A172 (cell line): Measurements from ENCODE around the gene CALR3. TPM values are rescaled to one million over a fixed set of nuclear protein-coding genes. Genes with fewer than 3 reads are reported as not detected.
"Not testable (repeated sequence)": the region's sequence is repeated elsewhere in the genome, so short reads cannot be mapped to it uniquely, and the experiment has no call there.

ENCODE experiments used
- DNase-seq: peaks from one replicate; pipeline ENCODE4 v3.0.0-alpha.2; 2015; ENCODE audit warnings: low spot score
- total RNA-seq: library from RNA; depleted of rRNA; stranded (reverse); fragments of >200 nt; shearing (Covaris generic); gene quantifications from 2 replicates; pipeline ENCODE4 v1.2.3, GENCODE V29; 2014; rRNA removed

CALR3 gene, protein sequence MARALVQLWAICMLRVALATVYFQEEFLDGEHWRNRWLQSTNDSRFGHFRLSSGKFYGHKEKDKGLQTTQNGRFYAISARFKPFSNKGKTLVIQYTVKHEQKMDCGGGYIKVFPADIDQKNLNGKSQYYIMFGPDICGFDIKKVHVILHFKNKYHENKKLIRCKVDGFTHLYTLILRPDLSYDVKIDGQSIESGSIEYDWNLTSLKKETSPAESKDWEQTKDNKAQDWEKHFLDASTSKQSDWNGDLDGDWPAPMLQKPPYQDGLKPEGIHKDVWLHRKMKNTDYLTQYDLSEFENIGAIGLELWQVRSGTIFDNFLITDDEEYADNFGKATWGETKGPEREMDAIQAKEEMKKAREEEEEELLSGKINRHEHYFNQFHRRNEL
- total RNA-seq: not detected in 2 replicates

DNA sequence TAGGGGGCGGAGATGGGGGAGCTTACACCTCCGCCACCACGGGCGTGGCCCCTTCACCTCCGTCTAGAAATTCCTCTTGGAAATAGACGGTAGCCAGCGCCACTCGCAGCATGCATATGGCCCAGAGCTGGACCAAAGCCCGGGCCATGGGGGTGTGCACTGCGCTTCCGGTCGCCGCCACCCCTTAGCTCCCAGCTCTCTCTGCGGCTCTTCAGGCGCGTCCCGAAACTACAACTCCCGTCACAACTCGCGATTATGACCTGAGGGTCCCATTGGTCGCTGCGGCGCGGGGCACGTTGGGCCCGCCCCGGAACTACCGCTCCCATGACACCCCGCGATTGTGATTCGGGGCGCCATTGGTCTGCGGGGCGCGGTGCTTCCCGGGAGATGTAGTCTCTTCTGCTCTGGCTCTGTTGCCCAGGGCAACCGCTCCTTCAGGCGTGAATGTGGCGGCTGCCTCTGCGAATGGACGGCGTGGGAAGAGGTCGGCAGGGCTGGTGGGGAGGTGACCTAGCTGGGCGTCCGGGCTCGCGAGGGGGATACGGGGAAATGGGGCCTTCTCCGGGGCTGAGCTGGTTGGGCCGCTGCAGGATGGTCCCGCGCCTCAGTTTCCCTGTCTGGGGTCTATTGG is at the start of gene CALR3, which contains the start of gene C19orf44:
TSS of gene CALR3 (minus strand) at position 186 of the 631 bp plus-strand sequence. CDS start at position 148, 38 bp downstream.
TSS of gene C19orf44 (plus strand) at position 413 of the 631 bp plus-strand sequence. CDS start 4,399 bp downstream, outside the sequence.
- DNase-seq: peak; percentile 98

DNA sequence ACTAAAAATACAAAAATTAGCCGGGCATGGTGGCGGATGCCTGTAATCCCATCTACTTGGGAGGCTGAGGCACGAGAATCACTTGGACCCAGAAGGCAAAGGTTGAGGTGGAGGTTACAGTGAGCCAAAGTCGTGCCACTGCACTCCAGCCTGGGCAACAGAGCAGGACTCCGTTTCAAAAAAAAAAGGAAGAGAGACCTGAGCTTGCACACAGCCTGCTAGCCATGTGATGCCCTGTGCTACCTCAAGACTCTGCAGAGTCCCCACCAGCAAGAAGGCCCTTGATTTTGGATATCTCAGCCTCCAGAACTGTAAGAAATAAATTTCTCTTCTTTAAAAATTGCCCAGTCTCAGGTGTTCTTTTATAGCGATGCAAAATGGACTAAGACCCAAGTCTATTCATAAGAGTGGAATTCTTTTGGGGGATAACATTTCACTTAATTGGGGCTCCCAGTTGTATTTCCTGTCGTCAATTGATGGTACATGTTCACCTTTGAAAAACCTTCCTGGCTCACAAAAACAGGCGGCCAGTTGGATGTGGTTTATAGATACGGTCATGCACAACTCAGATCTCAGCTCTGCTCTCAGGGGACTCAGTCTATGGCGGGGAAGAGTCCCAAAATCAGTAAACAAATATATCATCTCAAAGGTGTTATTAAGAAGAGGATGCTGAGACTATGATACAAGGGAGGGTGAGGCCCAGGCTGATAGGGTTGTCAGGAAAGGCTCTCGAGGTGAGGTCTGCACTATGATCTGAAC is 48.7 kb upstream of the CALR3 start:
- DNase-seq: no peak

- DNase-seq: not testable (repeated sequence)
Observed at GRCh38 chr19:16543734-16544133, 47.8 kb upstream of the CALR3 start.

GRCh38 chr19:16542910-16543472 is 47.0 kb upstream of the CALR3 start:
- peak; percentile 17 for DNase-seq

GRCh38 chr19:16542045-16542909 is 46.3 kb upstream of the CALR3 start, which contains the start of gene CHERP:
CHERP (minus strand) TSS chr19:16542437; CDS start chr19:16542378, 59 bp downstream.
- DNase-seq: peak; percentile 88

GRCh38 chr19:16541526-16542044 is 45.6 kb upstream of the CALR3 start:
- peak; percentile 14 for DNase-seq

- DNase-seq: no peak
Observed at GRCh38 chr19:16540948-16541347, 45.0 kb upstream of the CALR3 start.

DNA sequence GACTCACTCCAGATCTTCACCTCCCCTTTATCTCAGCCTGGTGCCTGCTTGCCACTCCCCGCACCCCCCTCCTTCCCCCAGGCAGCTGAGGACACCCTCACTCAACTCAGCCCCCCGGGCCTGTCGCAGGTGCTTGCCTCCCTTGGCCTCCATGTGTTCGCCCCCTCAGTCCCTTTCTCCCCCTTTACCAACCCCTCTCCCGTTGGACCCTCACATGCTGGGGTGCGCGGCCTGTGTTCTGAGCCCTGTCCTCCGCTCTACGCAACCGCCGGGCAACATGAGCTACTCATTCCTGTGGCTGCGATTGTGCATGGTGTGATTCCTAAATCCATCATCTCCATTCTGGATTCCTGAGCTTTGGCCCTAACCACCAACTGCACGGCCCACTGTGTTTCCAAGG is 41.1 kb upstream of the CALR3 start:
- no peak for DNase-seq

GRCh38 chr19:16536130-16536529 is 40.2 kb upstream of the CALR3 start:
- DNase-seq: no peak

- no peak for DNase-seq
Observed at GRCh38 chr19:16535381-16535780, 39.4 kb upstream of the CALR3 start.

- DNase-seq: no peak
Observed at GRCh38 chr19:16532440-16533234, 36.7 kb upstream of the CALR3 start.

DNA sequence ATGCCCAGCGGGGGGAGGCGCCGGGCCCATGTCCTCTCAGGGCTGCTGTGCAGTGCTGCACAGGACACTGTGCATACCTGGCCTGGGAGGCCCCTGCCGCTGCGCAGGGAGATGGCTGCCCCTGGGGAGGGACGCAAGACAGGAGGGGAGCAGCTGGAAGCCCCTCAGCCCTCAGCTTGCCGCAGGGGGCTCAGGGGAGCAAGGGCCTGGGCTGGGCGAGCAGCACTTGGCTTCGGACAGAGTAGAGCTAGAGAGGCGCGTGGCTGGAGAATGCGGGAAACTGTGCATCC is 35.4 kb upstream of the CALR3 start:
- DNase-seq: no peak

DNA sequence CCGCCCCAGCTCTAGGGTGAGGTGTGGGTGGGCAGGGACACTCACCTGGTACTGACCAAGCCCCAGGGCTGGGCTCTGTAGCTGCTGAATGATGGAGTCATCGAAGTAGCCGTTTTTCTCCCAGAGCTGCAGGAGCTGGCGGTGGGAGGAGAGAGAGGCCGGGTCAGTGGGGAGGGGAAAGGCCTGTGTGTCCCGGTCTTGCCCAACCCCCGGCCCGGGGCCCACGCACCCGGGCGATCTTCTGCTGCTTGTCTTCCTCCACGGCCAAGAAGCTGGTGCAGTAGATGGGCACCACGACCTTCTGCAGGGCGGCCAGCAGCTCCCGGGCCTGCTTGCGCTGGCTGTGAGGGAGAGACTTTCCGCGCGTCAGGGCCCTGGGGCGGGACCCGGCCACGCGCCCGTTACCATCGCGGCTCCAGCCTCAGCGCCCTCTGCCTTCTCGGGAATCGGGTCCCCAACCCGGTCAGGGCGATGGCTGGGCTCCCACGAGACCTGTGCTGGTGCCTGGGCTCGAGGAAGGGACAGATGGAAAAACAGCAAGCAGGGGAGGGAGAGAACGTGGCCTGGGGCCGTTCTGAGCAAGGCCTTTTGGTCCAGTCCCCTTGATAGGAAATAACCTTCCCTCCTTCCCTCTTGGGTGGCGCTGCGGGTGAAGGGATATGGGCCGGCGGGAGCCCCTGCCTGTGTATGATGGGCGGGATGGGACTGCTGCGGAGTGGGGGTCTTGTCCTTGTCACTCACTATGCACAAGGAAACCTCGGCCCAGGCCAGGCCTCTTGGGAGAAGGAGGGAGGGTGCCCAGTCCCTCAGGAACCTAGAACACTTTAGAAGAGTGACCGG is 34.8 kb upstream of the CALR3 start:
- no peak for DNase-seq

DNA sequence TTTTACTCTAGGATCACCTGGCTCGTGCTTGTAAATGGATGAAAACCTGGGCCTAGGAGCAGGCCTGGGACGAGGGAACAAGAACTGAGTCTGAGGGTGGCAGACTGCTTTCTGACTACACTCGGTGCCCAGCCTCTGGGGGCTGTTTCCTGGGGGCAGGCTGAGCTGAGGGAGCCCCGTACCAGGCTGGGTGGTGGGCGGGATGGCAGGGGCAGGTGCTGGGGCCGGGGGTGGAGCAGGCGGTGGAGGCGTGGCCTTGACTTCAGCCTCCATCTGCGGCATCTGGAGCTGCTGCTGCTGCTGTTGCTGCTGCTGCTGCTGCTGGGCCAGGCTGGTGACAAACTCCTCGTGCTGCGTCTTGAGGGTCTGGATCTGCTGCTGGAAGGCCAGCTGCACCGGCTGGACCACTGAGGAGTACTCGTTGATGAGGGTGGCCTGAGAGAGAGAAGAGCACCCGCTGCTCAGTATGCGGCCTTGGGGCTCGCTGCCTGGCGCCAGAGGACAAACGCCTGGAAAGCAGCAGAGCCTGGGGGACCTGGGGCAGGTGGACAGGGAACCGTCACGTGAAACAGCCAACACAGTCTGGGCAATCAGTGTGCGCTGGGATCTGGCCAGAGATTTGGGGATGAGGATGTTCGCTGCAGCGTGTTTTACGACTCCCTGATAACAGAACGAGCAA is 33.6 kb upstream of the CALR3 start:
- DNase-seq: no peak

DNA sequence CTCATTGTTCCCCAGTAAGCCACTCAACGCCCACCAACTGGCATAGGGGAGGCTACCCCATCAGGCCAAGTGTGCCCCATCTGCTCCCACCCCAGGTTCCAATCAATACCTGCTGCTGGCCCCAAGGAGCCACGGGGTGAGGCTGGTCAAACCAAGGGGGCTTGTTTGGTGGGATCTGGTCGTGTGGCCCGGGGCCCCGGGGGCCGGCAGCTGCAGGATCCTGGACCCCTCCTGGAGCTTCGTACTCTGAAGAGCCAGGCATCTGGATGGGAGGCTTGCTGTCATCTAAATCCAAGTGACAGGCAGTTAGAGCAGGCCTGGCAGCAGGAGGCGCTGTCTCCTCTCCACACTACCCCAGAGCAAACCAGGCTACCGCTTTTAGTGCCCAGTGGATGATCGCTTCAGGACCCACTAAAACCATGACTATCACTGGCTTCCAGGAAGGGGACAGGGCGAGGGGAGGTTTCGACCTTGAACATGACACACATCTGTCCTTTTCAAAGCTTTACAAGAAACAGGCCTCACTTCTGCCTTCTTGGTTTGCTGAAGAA is 32.1 kb upstream of the CALR3 start:
- no peak for DNase-seq

DNA sequence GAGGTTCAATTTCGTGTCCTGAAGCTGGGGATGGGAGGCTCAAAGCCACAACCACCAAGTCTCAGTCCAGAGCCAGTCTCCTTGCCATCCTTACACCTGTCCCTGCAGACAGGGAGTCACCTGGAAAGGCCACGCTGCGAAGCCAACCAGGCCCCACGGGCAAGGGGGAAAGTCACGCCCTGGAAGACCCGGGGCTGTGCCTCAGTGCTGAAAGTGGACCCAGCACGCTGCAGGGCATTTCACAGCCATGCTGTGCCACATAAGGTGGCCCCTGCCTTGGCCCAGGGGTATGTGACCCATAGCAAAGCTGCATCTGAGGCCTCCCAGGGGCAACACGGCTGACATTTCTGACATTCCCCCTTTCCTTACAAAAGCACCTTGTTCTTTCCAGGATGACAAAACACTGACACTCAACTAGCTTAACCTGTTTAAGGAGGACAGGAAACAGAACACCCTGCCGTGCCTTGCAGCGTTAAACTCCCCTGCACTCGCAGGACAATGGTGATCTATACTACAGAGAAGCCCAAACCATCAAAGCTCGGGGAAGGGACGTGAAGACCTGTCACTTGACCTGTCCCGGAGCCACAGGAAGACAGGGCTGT is 31.5 kb upstream of the CALR3 start:
- DNase-seq: no peak

DNA sequence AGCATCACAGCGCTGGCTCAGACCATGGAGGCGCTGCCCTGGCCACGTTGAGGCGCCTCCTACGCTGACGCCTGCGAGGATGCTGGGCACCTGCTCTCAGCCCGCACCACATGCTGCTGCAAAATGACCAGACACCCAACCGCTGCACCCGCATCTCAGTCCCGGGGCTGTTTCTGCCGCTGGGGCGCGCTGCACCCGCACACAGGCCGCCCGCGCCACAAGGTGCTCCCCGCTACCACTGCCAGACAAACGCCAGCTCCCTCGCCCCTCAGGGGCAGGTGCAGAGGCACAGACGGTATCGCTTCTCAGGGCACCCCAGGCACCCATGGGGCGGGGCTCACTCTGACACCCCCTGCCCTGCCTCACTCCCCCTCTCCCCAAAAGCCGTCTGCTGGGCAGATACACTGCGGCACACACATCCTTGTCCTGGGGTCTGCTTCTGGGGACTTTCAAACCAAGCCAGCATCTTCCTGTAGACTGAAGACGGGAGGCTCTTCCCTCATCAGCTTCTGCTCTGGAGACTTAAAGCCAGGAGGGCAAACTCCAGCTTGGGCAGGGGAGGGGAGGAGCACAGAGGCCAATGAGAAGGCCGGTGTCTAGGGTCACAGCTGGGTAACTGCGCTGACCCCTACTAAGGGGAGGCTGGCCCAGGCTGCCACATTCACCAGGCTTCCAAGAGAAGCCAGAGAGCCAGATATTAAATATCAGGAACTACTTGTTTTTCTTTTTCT is 29.9 kb upstream of the CALR3 start:
- no peak for DNase-seq
